ENCODE data around the gene KRTAP17-1. TPM values are rescaled to one million over a fixed set of nuclear protein-coding genes. Genes with fewer than 3 reads are reported as not detected.

Gene KRTAP17-1, protein sequence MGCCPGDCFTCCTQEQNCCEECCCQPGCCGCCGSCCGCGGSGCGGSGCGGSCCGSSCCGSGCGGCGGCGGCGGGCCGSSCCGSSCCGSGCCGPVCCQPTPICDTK
- total RNA-seq: not detected

- intact Hi-C loops (cut with DNase I): no loop called here
- no peaks in the 10 kb centered on the region for H3K4me1 ChIP-seq
- 76 to 85% methylated on average over 13 to 20 of the region's 24 CpGs for whole genome bisulfite sequencing, 2 donors
- no peaks in the 10 kb centered on the region for H3K36me3 ChIP-seq
- no peak for DNase-seq
- no peak within 1 kb of the TSS for H3K4me3 ChIP-seq (replicated peaks in 1 of 3)
- H3K27ac ChIP-seq: no peak within 1 kb of the TSS
- no peaks in the 10 kb centered on the region for H3K9me3 ChIP-seq
- H3K27me3 ChIP-seq: no peaks in the 10 kb centered on the region
- no peak for TF ChIP-seq POLR2A (IDR thresholded peaks at IDR 0.05)
- no peak for TF ChIP-seq CTCF (IDR thresholded peaks at IDR 0.05)
Measured at GRCh38 chr17:41315204-41315794, at the start of gene KRTAP17-1. Gene KRTAP17-1 (minus strand): TSS chr17:41315710. CDS start chr17:41315650, 60 bp downstream.

- DNase-seq: no peak
- H3K36me3 ChIP-seq: no peaks in the 10 kb centered on the region
- H3K4me3 ChIP-seq (replicated peaks in 1 of 3): no peak overlapping the region
- intact Hi-C loops (cut with DNase I): no loop called here
- TF ChIP-seq POLR2A (IDR thresholded peaks at IDR 0.05) (no peak), CTCF (IDR thresholded peaks at IDR 0.05) (no peak)
- WGBS, 2 donors: 85 to 86% methylated on average over 2 of the region's 2 CpGs
- H3K4me1 ChIP-seq: no peaks in the 10 kb centered on the region
- H3K27ac ChIP-seq: no peak overlapping the region
- H3K27me3 ChIP-seq: no peaks in the 10 kb centered on the region
- H3K9me3 ChIP-seq: no peaks in the 10 kb centered on the region
Measured at GRCh38 chr17:41363881-41364280, 48.4 kb upstream of the KRTAP17-1 start.

- intact Hi-C loops (cut with DNase I): no loop called here
- Histone ChIP-seq H3K36me3 (no peaks in the 10 kb centered on the region), H3K4me3 (replicated peaks in 1 of 3) (no peak overlapping the region), H3K9me3 (no peaks in the 10 kb centered on the region), H3K27me3 (no peaks in the 10 kb centered on the region), H3K27ac (no peak overlapping the region), H3K4me1 (no peaks in the 10 kb centered on the region)
- DNase-seq: no peak
- 89 to 90% methylated on average over 5 of the region's 5 CpGs for WGBS, 2 donors
- TF ChIP-seq POLR2A (IDR thresholded peaks at IDR 0.05): no peak
- TF ChIP-seq CTCF (IDR thresholded peaks at IDR 0.05): no peak
Measured at GRCh38 chr17:41360296-41360995, 44.9 kb upstream of the KRTAP17-1 start.

DNA sequence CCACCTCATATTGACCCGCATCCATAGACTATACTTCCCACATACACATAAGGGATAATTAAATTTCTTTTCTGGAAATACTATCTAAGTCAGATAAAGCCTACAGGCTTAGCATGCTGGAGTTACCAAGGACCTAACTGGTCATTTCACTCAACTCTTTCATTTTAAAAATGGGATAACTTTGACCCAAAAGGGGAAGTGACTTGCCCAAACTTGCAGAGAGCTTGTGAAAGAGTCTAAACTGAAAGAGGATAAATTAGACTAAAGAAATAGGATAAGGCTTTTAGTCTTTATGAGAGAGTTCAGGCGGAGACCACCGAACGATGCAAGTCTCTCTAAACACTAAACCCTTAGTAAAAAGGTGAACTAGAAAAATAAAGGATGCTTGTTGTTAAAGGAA is 39.0 kb upstream of the KRTAP17-1 start:
- WGBS, 2 donors: 95 to 96% methylated on average over 4 of the region's 4 CpGs
- Histone ChIP-seq H3K27me3 (no peaks in the 10 kb centered on the region), H3K9me3 (no peaks in the 10 kb centered on the region), H3K4me3 (replicated peaks in 1 of 3) (no peak overlapping the region), H3K27ac (no peak overlapping the region), H3K36me3 (no peaks in the 10 kb centered on the region), H3K4me1 (no peaks in the 10 kb centered on the region)
- no peak for TF ChIP-seq POLR2A (IDR thresholded peaks at IDR 0.05)
- TF ChIP-seq CTCF (IDR thresholded peaks at IDR 0.05): no peak
- intact Hi-C loops (cut with DNase I): no loop called here
- no peak for DNase-seq

Data from thyroid gland (tissue), 4 donors.